TTC549 (cell line): ENCODE measurements around the gene EXD3.

Experiments used
- FAIRE-seq: peaks from 2 replicates; lab custom pipeline; 2012; peaks lifted over from hg19 to GRCh38; lab: Jason Lieb, UNC

Gene EXD3

DNA sequence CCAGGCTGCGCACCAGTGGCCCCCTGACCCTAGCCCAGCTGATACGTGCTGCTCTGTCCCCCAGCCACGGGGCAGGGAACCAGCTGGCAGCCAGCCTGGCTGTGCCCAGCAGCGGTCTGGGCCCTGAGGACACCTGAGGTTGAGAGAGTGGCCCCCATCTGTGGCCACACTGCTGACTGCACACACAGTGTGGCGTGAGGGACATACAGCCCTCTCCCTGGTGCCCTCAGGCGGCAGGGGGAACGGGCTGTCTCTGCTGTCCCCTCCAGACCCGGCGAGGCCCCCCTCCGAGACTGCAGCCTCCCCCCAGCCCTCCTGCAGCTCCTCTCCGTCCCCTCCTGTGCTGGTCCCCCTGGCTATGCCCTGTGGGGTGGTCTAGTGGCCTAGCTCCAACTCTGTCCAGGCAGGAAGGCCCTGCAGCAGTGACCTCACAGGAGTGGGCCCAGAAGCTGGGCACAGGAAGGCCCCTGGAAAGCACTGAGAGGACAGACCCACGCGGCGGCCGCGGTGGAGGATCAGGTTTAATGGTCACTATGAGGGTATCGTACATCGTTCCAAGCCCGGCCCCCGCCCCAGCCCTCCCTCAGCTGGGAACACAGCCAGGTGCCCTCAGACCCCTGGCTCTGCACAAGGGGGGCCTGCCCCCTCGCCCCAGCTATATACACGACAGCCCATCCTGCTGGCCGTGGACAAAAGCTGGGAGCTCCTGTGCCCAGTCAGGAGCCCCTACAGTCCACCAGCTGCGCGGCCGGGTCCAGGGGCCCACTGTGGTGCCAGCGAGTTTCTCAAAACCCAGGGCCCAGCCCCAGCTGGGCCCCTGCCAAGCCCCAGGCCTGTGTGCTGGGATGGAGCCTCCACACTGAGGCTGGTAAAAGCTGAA lies 25.0 kb upstream of the EXD3 start:
- no peak for FAIRE-seq

GRCh38 chr9:137446851-137447471 lies 24.0 kb upstream of the EXD3 start:
- no peak for FAIRE-seq

- FAIRE-seq: no peak
Measured at GRCh38 chr9:137445930-137446431, 23.0 kb upstream of the EXD3 start.

- no peak for FAIRE-seq
Measured at GRCh38 chr9:137445275-137445807, 22.4 kb upstream of the EXD3 start.

- FAIRE-seq: no peak
Measured at GRCh38 chr9:137444106-137444790, 21.3 kb upstream of the EXD3 start.

DNA sequence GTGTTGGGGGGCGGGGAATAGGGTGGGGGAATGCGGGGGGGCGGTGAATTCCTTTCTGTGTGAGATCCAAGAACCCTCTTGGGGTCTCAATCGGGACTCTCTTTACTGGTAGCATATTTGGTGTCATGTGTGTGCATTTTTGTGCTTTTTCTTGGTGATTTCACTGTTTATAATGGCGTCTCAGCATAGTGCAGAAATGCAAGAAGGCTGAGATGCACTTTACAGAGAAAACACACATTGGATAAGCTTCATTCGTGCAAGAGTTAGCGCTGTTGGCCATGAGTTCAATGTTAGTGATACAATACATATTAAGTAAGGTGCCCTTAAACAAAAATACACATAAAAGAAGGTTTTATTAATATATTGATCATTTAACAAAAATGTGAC lies 19.0 kb upstream of the EXD3 start:
- FAIRE-seq: no peak

DNA sequence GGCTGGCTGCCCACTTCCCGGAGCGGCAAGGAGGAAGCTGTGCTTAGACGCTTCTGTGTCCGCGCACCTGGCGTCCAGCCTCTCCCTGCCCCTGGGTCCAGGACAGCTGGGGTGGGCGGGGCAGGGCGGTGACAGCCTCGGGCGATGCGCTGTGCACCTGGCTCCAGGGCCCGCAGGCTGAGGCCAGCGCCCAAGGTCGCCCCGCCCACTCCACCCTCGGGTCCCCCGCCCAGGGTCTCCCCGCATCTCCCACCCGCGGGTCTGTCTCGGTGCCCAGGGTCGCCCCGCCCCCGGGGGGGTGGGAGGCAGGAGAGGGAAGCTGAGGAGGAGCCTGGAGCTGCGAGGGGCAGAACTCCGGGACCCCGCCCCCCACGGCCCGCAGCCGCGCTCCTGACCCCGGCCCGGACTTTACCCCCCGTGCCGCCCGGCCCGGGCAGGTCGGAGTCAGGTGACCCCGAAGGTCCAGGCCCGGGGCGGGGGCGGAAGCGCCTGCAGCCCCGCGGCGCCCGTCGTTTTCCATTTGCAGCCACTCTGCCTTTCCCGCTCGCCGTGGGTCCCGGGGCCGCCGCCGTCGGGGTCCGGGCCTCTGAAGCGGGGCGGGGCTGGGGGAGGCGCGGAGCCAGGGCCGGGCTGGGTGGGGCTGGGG lies 18.4 kb upstream of the EXD3 start, which contains the start of gene ENTPD8:
Gene ENTPD8 (minus strand): TSS at position 69 of the 646 bp plus-strand sequence. CDS start 3,072 bp downstream, outside the sequence.
- no peak for FAIRE-seq

DNA sequence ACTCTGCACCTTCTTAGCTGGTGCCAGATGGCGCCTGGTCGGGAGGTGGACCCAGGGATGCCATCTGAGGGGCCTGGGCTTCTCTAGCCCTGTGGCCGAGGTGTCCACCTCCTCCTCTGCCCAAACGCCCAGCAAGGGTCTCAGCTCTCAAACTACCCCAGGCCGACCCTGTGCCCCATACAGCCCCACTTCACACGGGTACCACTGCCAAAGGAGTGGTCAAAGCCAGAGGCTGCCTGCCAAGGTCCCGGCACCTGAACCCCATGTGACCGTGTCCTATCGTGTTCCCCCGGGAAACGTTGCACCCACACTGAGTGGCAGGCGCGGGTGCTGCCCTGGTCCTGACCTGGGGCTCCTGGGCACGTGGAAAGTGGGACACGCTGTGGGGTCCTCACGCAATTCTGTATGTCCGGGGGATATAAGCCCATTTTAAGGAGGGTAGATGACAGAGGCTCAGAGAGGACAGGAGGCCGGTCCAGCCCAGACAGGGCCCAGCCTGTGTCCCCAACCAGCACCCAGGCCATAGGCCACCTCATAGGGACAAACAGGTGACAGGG lies 16.3 kb upstream of the EXD3 start:
- no peak for FAIRE-seq

DNA sequence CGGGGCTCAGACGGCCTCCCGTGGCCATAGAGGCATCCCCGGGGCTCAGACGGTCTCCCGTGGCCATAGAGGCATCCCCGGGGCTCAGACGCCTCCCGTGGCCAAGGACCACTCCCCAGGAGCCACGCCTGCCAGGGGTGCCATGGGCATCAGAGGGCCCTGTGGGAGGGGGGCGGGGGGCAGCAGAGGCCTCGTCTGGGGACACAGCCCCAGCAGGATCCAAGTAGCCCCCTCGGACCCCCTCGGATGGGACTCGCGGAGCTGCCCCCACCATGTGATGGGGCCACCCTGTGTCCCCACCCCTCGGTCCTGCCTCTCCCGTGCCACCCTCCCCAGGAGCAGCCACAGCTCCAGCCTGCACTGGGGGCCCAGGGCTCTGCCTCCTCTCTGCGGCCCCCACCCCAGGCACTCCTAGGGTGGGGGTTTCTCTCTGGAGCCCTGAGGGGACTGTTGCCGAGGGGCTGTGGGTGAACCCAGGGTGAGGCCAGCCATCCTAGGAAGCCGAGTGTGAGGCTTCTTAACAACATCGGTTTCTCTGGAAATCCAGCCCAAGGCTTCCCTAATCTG lies 15.7 kb upstream of the EXD3 start:
- no peak for FAIRE-seq

GRCh38 chr9:137437691-137438590 lies 15.0 kb upstream of the EXD3 start:
- FAIRE-seq: no peak

DNA sequence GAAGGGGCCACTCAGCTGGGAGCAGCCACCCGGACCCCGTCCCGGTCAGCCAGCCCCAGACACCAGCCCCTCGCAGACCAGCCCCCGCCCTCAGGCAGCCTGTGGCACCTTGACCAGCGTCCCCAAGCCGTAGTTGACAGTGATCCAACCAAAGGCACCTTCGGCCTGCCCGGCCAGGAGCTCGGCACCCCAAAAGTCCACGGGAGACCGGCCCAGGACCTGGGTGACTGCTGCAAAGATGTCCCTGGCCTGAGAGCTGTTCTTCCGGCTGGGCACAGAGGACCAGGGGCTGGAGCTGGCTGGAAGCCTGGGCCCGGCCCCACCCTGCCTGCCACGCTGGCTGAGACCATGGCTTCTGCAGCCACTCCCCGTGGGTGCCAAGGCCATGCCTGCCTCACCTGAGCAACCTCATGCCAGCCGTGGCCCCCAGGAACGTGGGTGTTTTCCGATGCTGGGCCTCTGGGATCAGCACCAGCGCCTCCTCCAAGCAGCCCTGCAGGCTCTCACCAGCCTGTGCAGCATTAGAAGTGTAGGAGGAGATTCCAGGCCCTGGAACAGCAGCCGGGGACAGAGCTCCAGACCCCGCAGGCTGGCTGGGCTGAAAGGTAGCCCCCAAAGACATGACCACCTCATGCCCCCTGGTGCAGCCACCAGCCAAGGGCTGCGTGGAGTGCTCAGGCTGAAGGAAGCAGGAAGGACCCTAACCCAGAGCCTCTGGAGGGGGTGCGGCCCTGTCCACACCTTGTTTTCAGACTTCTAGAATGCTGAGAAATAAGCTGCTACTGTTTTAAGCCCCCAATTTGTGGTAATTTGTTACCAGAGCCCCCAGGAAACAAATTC lies 14.0 kb upstream of the EXD3 start:
- FAIRE-seq: no peak

DNA sequence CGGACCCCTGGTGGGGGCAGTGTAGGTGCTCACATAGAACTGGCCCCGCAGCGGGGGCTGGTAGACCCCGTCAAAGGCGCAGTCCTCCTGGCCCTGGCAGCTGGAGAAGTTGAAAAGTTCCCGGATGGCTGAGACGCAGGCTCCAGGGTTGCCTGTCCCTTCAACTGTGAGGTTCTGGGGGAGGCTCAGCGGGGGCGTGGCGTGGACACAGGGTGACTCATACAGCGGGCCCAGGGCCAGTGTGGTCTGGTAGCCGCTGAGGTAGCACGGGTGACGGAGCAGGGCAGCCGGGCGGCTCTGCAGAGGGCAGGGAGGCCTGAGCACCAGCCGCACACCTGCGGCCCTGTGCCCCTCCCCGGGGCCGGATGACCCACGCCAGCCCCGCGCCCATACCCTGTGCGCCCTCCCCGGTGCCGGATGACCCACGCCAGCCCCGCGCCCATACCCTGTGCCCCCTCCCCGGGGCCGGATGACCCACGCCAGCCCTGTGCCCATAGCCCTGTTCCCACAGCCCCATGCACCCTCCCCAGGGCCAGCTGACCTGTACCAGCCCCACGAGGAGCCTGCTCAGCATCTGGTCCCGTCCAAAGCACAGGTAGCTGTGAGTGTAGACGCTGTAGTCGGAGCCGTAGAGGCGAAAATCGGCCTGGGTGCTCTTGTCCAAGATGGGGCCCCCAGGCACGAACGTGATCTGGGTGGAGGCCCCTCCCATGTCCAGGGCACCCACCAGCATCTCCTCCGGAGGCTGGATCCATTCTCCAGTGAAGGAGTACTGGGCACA lies 13.2 kb upstream of the EXD3 start:
- FAIRE-seq: no peak

- no peak for FAIRE-seq
Measured at GRCh38 chr9:137435381-137435891, 12.5 kb upstream of the EXD3 start.

DNA sequence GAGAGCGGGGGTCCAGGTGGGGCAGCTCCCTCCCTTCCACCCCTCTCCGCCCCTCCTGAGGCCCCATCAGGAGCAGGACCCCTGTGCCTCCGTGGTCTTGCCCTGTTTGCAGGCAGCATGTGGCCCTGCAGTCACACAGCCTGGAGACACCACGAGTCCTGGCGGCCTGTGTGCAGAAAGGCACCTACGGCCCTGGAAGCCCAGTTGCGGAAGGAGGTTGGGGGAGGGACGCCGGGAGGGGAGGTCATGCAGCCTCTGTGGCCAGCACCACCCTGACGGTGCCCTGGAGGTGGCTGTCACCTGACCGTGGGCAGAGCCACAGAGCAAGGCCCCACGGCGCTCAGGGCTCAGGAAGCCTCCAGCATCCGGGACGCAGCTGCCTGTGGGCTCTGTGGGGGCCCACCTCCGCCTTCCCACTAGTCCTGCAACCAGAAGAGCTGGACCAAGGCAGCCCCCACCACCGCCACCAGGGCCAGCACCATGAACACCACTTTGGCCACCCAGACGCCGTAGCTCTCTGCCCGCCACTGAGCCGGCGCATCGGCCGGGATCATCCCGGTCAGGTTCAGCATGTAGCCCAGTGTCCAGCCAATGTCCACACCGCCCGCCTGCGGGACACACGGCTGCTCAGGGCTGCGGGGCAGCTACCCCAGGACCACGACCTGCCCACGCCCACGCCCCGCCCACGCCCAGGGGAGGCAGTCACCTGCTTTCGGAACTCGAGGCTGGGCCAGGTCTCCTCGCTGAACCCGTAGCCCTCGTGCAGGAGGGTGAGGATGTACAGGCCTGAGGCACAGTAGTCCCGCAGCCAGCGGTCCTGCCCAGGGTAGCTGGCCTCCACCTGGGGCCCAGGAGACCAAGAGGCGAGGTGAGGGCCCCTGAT lies 11.8 kb upstream of the EXD3 start:
- FAIRE-seq: no peak

GRCh38 chr9:137433916-137434431 lies 11.0 kb upstream of the EXD3 start:
- no peak for FAIRE-seq

- FAIRE-seq: no peak
Measured at GRCh38 chr9:137433349-137433915, 10.5 kb upstream of the EXD3 start.
